Peyer's patch (tissue), 4 donors: ENCODE results near the gene IL10. TPM values are rescaled to one million over a fixed set of nuclear protein-coding genes. Genes with fewer than 3 reads are reported as not detected.
A peak's percentile ranks its signal among the peaks of the same experiment; 100 is the strongest.

Source experiments
- DNase-seq, 3 donors: peaks; one replicate each; pipeline ENCODE4 v3.0.0-alpha.2; 2017 to 2019
- H3K27ac ChIP-seq, 4 donors: fragments of 200-600 bp; sonication (generic); one replicate each; pipeline ENCODE4 v1.5.1; 2016 to 2019
- H3K27me3 ChIP-seq, 2 donors: fragments of 200-600 bp; sonication (generic); one replicate each; pipeline ENCODE4 v1.5.1; 2019
- H3K36me3 ChIP-seq, 3 donors: fragments of 200-600 bp; sonication (generic); one replicate each; pipeline ENCODE4 v1.5.1; 2016 to 2019
- H3K4me1 ChIP-seq, 4 donors: fragments of 200-600 bp; sonication (generic); one replicate each; pipeline ENCODE4 v1.5.1; 2016 to 2019
- H3K4me3 ChIP-seq, 4 donors: fragments of 200-600 bp; sonication (generic); 1 replicate in 3 of 4; 2 replicates in 1 of 4; pipeline ENCODE4 v1.5.1; 2016 to 2019; ENCODE audit warnings: mild to moderate bottlenecking in 1 of 4
- H3K9me3 ChIP-seq, 4 donors: fragments of 200-600 bp; sonication (generic); one replicate each; pipeline ENCODE4 v1.5.1; 2016 to 2019; ENCODE audit warnings: mild to moderate bottlenecking in 1 of 4
- CTCF ChIP-seq, 6 experiments: fragments of 450-650 bp in 4 of 6; fragments of 200-600 bp in 2 of 6; sonication (generic) in 1 of 6; IDR thresholded peaks; one replicate each; pipeline ENCODE4 v1.5.1; 2017 to 2019; ENCODE audit warnings: antibody characterized with exemption in 6 of 6, mild to moderate bottlenecking in 3 of 6, moderate library complexity in 1 of 6
- POLR2A ChIP-seq, 2 donors: fragments of 450-650 bp; IDR thresholded peaks; one replicate each; pipeline ENCODE4 v1.5.1; 2017; ENCODE audit warnings: antibody characterized with exemption in 2 of 2, mild to moderate bottlenecking in 2 of 2, moderate library complexity in 2 of 2
- total RNA-seq, 4 donors: library from RNA; depleted of rRNA; stranded (reverse); fragments of >200 nt; gene quantifications; one replicate each; pipeline ENCODE4 v1.1.0, GENCODE V29; 2016

The IL10 gene
- total RNA-seq, 4 donors from 2014 or later, result 0.85 to 2.0 TPM; not detected in 2

- Histone ChIP-seq H3K4me3 (no peak overlapping the region), H3K27me3 (no peaks in the 10 kb centered on the region), H3K9me3 (no peaks in the 10 kb centered on the region), H3K4me1 (peaks cover 4 to 18% (median 14%) of the 10 kb centered on the region in 4 donors), H3K27ac (no peak overlapping the region), H3K36me3 (peaks cover 0 to 51% (median 0%) of the 10 kb centered on the region in 3 donors)
- TF ChIP-seq POLR2A (IDR thresholded peaks at IDR 0.05) (no peak), CTCF (IDR thresholded peaks at IDR 0.05) (no peak)
- no peak for DNase-seq
Observed at GRCh38 chr1:206729507-206729906, 42.8 kb downstream of the IL10 start.

- no peaks in the 10 kb centered on the region for H3K9me3 ChIP-seq
Observed at GRCh38 chr1:206729050-206729449, 43.2 kb downstream of the IL10 start.

GRCh38 chr1:206728697-206728987, 43.7 kb downstream of the IL10 start:
- peaks cover 0 to 48% (median 0%) of the 10 kb centered on the region in 3 donors for H3K36me3 ChIP-seq
- DNase-seq, result no peak

More at GRCh38 chr1:206729050-206729449, 43.2 kb downstream of the IL10 start:
- DNase-seq, result no peak
- H3K27me3 ChIP-seq, result no peaks in the 10 kb centered on the region
- no peak for TF ChIP-seq CTCF (IDR thresholded peaks at IDR 0.05)
- no peak for TF ChIP-seq POLR2A (IDR thresholded peaks at IDR 0.05)
- peaks cover 0 to 51% (median 0%) of the 10 kb centered on the region in 3 donors for H3K36me3 ChIP-seq
- H3K4me1 ChIP-seq, result peaks cover 4 to 23% (median 14%) of the 10 kb centered on the region in 4 donors
- no peak overlapping the region for H3K4me3 ChIP-seq
- no peak overlapping the region for H3K27ac ChIP-seq

GRCh38 chr1:206727981-206728696, 44.2 kb downstream of the IL10 start:
- Histone ChIP-seq H3K27ac (no peak overlapping the region), H3K9me3 (no peaks in the 10 kb centered on the region), H3K36me3 (peaks cover 0 to 44% (median 0%) of the 10 kb centered on the region in 3 donors), H3K4me3 (no peak overlapping the region), H3K4me1 (peaks cover 4 to 32% (median 17%) of the 10 kb centered on the region in 4 donors), H3K27me3 (no peaks in the 10 kb centered on the region)
- TF ChIP-seq POLR2A (IDR thresholded peaks at IDR 0.05) (no peak), CTCF (IDR thresholded peaks at IDR 0.05) (no peak)
- no peak for DNase-seq

More at GRCh38 chr1:206728697-206728987, 43.7 kb downstream of the IL10 start:
- Histone ChIP-seq H3K27me3 (no peaks in the 10 kb centered on the region), H3K27ac (no peak overlapping the region), H3K9me3 (no peaks in the 10 kb centered on the region), H3K4me3 (no peak overlapping the region), H3K4me1 (peaks cover 4 to 27% (median 16%) of the 10 kb centered on the region in 4 donors)
- TF ChIP-seq CTCF (IDR thresholded peaks at IDR 0.05) (no peak), POLR2A (IDR thresholded peaks at IDR 0.05) (no peak)

GRCh38 chr1:206725109-206725963, 47.0 kb downstream of the IL10 start:
- H3K27me3 ChIP-seq, result no peaks in the 10 kb centered on the region
- no peak overlapping the region for H3K4me3 ChIP-seq
- H3K9me3 ChIP-seq, result no peaks in the 10 kb centered on the region
- TF ChIP-seq CTCF (IDR thresholded peaks at IDR 0.05) (peak; percentile 21 to 59 (median 48)), POLR2A (IDR thresholded peaks at IDR 0.05) (no peak)
- H3K27ac ChIP-seq, result no peak overlapping the region
- DNase-seq, result peak in 1 of 3 donors; percentile 80
- H3K4me1 ChIP-seq, result peaks cover 4 to 45% (median 17%) of the 10 kb centered on the region in 4 donors
- H3K36me3 ChIP-seq, result peaks cover 0 to 16% (median 0%) of the 10 kb centered on the region in 3 donors
